Occipital lobe (tissue), 3 donors: Measurements from ENCODE around the gene SVIL. TPM values are rescaled to one million over a fixed set of nuclear protein-coding genes. Genes with fewer than 3 reads are reported as not detected.

Experiments used
- DNase-seq: peaks from one replicate; lab custom pipeline; 2025; lab: John Stamatoyannopoulos, UW
- small RNA-seq: library from RNA; depleted of rRNA; stranded (forward); fragments of <200 nt; gene quantifications from one replicate; pipeline ENCODE3, GENCODE V24; 2014
- total RNA-seq: library from RNA; depleted of rRNA; stranded (reverse); fragments of >200 nt; gene quantifications from one replicate; pipeline ENCODE4 v1.2.3, GENCODE V29; 2014

Gene SVIL
- total RNA-seq, 1 donor from 2014 or later, result 14.5 TPM

GRCh38 chr10:29426420-29426819 is 208.4 kb downstream of the SVIL start:
- no peak for DNase-seq

DNA sequence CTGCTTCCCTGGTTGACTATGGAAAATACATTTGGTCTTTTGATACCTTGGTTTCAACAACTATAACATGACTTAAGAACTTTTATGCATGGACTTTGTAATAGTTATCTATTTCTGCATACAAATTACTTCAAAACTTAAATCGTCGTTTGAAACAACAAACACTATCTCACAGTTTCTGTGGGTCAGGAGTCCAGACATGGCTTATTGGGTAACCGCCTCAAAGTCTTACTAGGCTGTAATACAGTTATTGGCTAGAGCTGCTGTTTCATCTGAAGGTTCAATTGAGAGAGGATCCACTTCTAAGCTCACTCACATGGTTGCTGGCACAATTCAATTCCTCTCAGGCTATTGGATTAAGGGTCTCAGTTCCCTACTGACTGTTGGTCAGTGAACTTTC is 210.8 kb downstream of the SVIL start:
- no peak for DNase-seq

- DNase-seq, result no peak
Measured at GRCh38 chr10:29420744-29421143, 214.0 kb downstream of the SVIL start.

DNA sequence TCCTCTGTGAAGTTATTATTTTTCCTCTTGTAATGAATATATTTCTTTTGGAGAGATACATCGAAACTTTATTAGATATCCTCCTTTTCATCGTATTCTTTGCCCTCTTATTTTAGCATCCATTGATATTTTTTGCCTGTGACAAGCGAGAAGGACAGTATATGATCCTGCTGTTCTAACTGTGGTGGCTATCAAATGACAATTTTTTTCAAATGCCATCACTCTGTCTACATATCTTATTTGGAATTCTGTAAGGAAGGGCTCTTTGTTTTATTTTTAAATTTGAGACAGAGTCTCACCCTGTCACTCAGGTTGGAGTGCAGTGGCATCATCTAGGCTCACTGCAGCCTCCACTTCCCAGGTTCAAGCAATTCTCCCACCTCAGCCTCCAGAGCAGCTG is 217.4 kb downstream of the SVIL start:
- DNase-seq, result no peak

- no peak for DNase-seq
Measured at GRCh38 chr10:29415876-29416275, 218.9 kb downstream of the SVIL start.

DNA sequence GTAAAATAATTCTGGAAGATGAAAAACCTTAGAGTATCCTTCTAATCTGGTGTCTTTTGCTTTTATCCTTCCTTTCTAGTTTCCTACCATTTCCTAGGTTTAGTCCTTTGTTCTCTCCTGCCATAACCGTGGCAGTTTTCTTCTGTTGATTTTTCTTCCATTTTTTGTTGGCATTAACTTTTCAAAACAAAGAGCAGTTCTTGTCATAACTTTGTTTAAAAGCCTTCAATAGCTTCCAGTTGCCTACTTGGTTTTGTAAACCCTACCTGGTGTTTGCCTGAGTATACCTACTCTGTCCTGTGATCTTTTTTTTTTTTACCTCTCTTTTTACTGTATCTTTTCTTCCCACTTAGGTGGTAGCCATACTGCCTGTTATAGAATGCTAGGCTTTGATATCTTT is 220.3 kb downstream of the SVIL start:
- no peak for DNase-seq

DNA sequence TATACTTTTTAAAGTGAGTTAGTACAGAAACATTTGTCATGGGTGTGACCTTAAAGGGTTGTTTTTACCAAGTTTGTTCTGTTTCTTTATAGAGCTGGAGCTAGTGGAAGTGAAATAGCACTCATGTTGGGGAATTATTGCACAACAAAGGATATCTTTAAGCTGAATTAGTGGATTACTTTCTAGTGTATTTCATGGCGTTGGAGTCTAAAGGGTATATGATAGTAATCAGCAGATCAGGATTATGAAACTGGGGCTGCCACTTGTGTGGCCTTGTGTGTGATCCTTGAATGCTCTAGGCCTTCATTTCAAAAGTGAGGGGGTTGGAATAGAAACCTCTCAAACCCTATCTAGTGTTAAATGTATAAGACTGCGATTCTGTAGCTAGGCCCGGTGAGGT is 222.3 kb downstream of the SVIL start:
- DNase-seq, result no peak

DNA sequence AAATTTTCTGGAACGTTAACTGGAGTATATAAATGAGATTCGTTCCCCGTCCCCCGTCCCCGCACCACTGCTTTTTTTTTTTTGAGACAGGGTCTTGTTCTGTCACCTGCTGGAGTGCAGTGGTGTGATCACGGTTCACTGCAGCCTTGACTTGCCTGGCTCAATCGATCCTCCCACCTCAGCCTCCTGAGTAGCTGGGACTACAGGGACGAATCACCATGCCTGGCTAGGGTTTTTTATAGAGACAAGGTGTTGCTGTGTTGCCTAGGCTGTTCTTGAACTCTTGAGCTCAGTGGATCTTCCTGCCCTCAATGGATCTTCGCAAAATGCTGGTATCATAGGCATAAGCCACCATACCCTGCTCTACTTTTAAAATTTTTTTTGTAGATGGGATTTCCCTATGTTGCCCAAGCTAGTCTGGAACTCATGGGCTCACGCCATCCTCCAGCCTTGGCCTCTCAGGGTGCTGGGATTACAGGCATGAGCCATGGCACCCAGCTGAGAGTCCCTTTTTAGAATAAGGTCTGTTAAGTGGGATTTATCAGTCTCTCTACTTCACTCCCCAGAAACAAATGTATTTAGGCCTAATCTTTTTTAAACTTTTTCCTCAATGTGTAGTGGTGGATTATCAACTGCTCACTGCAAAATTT is 223.0 kb downstream of the SVIL start:
- no peak for DNase-seq

- peak; percentile 68 for DNase-seq
Measured at GRCh38 chr10:29409241-29410054, 225.3 kb downstream of the SVIL start.

GRCh38 chr10:29408847-29409240 is 225.9 kb downstream of the SVIL start:
- no peak for DNase-seq

Small RNA genes lying within 50 kb of the gene (small RNA-seq; reads per million reads assigned to genes)
- gene MIR604 (not detected), gene MIR938 (not detected), gene RF00105 (not detected)
